ENCODE results near the gene KCTD15. TPM values are rescaled to one million over a fixed set of nuclear protein-coding genes. Genes with fewer than 3 reads are reported as not detected.

Gene KCTD15
- total and polyA plus RNA-seq, 2 donors (not counting 3 experiments of a cell fraction or from before 2014, with no cell fraction given), result 49.5 to 51.8 TPM

- intact Hi-C loops (cut with micrococcal nuclease), result no loop called here
- Histone ChIP-seq H3K27me3 (ENCODE audit: control insufficient read depth in 2 of 2, insufficient read depth in 2 of 2, low read length in 2 of 2) (no peaks in the 10 kb centered on the region), H3K9ac (replicated peaks; ENCODE audit: extremely low read depth, insufficient read depth, low read length) (no peak overlapping the region), H3K9me3 (replicated peaks; ENCODE audit: control insufficient read depth, insufficient read depth, low read length) (no peaks in the 10 kb centered on the region), H3K9me1 (replicated peaks; ENCODE audit: control insufficient read depth, extremely low read depth, insufficient read depth, low read length) (no peaks in the 10 kb centered on the region), H3K27ac (ENCODE audit: insufficient read depth, low read depth, low read length) (no peak overlapping the region), H4K20me1 (replicated peaks; ENCODE audit: control insufficient read depth, extremely low read depth, insufficient read depth, low read length) (no peaks in the 10 kb centered on the region), H3K79me2 (ENCODE audit: control insufficient read depth, insufficient read depth, low read length) (no peaks in the 10 kb centered on the region), H2AFZ (ENCODE audit: low read depth, low read length) (no peak overlapping the region), H3K4me1 (ENCODE audit: control insufficient read depth, extremely low read depth, insufficient read depth, low read length) (peaks cover 15% of the 10 kb centered on the region), H3K4me3 (replicated peaks in 1 of 3; ENCODE audit: insufficient read depth in 1 of 3, low read depth in 1 of 3, low read length in 3 of 3) (no peak overlapping the region), H3K36me3 (ENCODE audit: control insufficient read depth in 2 of 2, extremely low read depth in 1 of 2, insufficient read depth in 2 of 2, low read length in 2 of 2) (peaks cover 0 to 24% of the 10 kb centered on the region in 2 experiments), H3K4me2 (ENCODE audit: insufficient read depth, low read length) (no peak overlapping the region)
- dilution Hi-C loops (cut with MboI; ENCODE audit: extremely low pct_ligation_motif_present, low sequenced_read_pairs), result no loop called here
- no peak for DNase-seq (ENCODE audit: low read depth, low spot score)
- TF ChIP-seq, protein P1, sequence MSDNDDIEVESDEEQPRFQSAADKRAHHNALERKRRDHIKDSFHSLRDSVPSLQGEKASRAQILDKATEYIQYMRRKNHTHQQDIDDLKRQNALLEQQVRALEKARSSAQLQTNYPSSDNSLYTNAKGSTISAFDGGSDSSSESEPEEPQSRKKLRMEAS (IDR thresholded peaks at IDR 0.05; ENCODE audit: insufficient read depth, insufficient read length), result no peak
- no peak for TF ChIP-seq JUN (IDR thresholded peaks at IDR 0.05; ENCODE audit: borderline replicate concordance, insufficient read depth, insufficient read length, low read depth)
- no peak for TF ChIP-seq MYC (IDR thresholded peaks at IDR 0.05; ENCODE audit: low read depth, low read length)
- no peak for TF ChIP-seq EZH2 (IDR thresholded peaks at IDR 0.05; ENCODE audit: borderline replicate concordance, low read depth, low read length, severe bottlenecking)
- no peak for TF ChIP-seq GATA2 (IDR thresholded peaks at IDR 0.05; ENCODE audit: insufficient read depth, insufficient read length, low read depth, low read length)
- TF ChIP-seq FOS (IDR thresholded peaks at IDR 0.05; ENCODE audit: borderline replicate concordance, insufficient read depth, low read length), result no peak
- no peak for TF ChIP-seq POLR2A (IDR thresholded peaks at IDR 0.05; ENCODE audit: low read depth, low read length)
- TF ChIP-seq, protein P2, sequence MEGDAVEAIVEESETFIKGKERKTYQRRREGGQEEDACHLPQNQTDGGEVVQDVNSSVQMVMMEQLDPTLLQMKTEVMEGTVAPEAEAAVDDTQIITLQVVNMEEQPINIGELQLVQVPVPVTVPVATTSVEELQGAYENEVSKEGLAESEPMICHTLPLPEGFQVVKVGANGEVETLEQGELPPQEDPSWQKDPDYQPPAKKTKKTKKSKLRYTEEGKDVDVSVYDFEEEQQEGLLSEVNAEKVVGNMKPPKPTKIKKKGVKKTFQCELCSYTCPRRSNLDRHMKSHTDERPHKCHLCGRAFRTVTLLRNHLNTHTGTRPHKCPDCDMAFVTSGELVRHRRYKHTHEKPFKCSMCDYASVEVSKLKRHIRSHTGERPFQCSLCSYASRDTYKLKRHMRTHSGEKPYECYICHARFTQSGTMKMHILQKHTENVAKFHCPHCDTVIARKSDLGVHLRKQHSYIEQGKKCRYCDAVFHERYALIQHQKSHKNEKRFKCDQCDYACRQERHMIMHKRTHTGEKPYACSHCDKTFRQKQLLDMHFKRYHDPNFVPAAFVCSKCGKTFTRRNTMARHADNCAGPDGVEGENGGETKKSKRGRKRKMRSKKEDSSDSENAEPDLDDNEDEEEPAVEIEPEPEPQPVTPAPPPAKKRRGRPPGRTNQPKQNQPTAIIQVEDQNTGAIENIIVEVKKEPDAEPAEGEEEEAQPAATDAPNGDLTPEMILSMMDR (IDR thresholded peaks at IDR 0.05; ENCODE audit: extremely low read depth in 1 of 2, insufficient read depth in 1 of 2, low read depth in 1 of 2, low read length in 2 of 2), result no peak
- no peak for TF ChIP-seq POLR2AphosphoS5 (IDR thresholded peaks at IDR 0.05; ENCODE audit: insufficient read depth, low read depth, low read length)
- POLR2A ChIA-PET, result no interaction called here
- CTCF ChIA-PET, result interaction anchor here (0.9 to 1.0 kb wide), 2 partner anchors 10 to 18 kb away, joined by 3 to 4 read pairs; no protein-coding TSS in a partner anchor
- no TSS peak for BruUV-seq (replicated peaks)
- no peak for FAIRE-seq
These were observed 19.0 kb downstream of the KCTD15 start for GRCh38 chr19:33815380-33816340.
